CD4-positive, alpha-beta memory T cell (primary cell): Measurements from ENCODE around the gene HASPIN. TPM values are rescaled to one million over a fixed set of nuclear protein-coding genes. Genes with fewer than 3 reads are reported as not detected.
"Not testable (repeated sequence)": the region's sequence is repeated elsewhere in the genome, so short reads cannot be mapped to it uniquely, and the experiment has no call there.

ENCODE experiments used
- CTCF ChIA-PET: fragments of 350-600 bp; sonication (Branson Sonifier 250); formaldehyde crosslinking; loops from one replicate; lab custom pipeline; 2021; ENCODE audit warnings: inconsistent platforms; ENCODE audit not compliant: partially characterized antibody; lab: Charles Lee
- POLR2A ChIA-PET: fragments of 350-600 bp; sonication (Branson Sonifier 250); formaldehyde crosslinking; loops from one replicate; lab custom pipeline; 2021; ENCODE audit not compliant: partially characterized antibody; lab: Charles Lee
- DNase-seq, 5 donors: peaks; one replicate each; pipeline versions ENCODE4 v3.0.0 to v3.0.0-alpha.2; 2020 to 2022; ENCODE audit warnings: mixed read lengths in 1 of 5
- H3K27ac ChIP-seq: one replicate; pipeline ENCODE4 v1.7.0; 2013; ENCODE audit warnings: low read depth, low read length
- H3K27me3 ChIP-seq: 2 replicates; pipeline ENCODE4 v1.7.0; 2013; ENCODE audit warnings: mild to moderate bottlenecking, low read length, moderate library complexity; ENCODE audit not compliant: insufficient read depth
- H3K36me3 ChIP-seq: 2 replicates; pipeline ENCODE4 v1.7.0; 2013; ENCODE audit warnings: mild to moderate bottlenecking, low read length, moderate library complexity; ENCODE audit not compliant: insufficient read depth
- H3K4me1 ChIP-seq: 2 replicates; pipeline ENCODE4 v1.7.0; 2013; ENCODE audit warnings: mild to moderate bottlenecking, low read length, moderate library complexity; ENCODE audit not compliant: insufficient read depth
- H3K4me3 ChIP-seq, 2 donors: one replicate each; pipeline ENCODE4 v1.7.0; 2013; ENCODE audit warnings: low read length in 2 of 2, mild to moderate bottlenecking in 1 of 2
- H3K9me3 ChIP-seq, 2 donors: one replicate each; pipeline ENCODE4 v1.7.0; 2013; ENCODE audit warnings: low read length in 2 of 2, control low read depth in 1 of 2; ENCODE audit not compliant: control insufficient read depth in 1 of 2
- H3K27ac Mint-ChIP-seq, 7 donors: one replicate each; pipeline ENCODE4 v1.8.0; 2020 to 2021; ENCODE audit warnings: mixed read lengths in 7 of 7, mild to moderate bottlenecking in 6 of 7, inconsistent platforms in 3 of 7, moderate library complexity in 3 of 7
- H3K27me3 Mint-ChIP-seq, 2 donors: one replicate each; pipeline ENCODE4 v1.8.0; 2020 to 2021; ENCODE audit warnings: mixed read lengths in 2 of 2
- H3K36me3 Mint-ChIP-seq, 2 donors: one replicate each; pipeline ENCODE4 v1.8.0; 2020 to 2021; ENCODE audit warnings: mixed read lengths in 2 of 2, inconsistent platforms in 1 of 2, mild to moderate bottlenecking in 1 of 2
- H3K4me1 Mint-ChIP-seq, 4 donors: one replicate each; pipeline ENCODE4 v1.8.0; 2020 to 2021; ENCODE audit warnings: mixed read lengths in 4 of 4, mild to moderate bottlenecking in 1 of 4
- H3K4me3 Mint-ChIP-seq, 8 donors: one replicate each; pipeline ENCODE4 v1.8.0; 2020 to 2021; ENCODE audit warnings: mixed read lengths in 8 of 8, mild to moderate bottlenecking in 7 of 8, moderate library complexity in 6 of 8, inconsistent platforms in 3 of 8
- H3K9me3 Mint-ChIP-seq, 8 donors: one replicate each; pipeline ENCODE4 v1.8.0; 2020 to 2021; ENCODE audit warnings: mixed read lengths in 8 of 8, mild to moderate bottlenecking in 5 of 8, inconsistent platforms in 3 of 8, moderate library complexity in 1 of 8
- intact Hi-C: fragments of 100-400 bp; cut with micrococcal nuclease; formaldehyde crosslinking; loops from one replicate; pipeline ENCODE4 v1.15.1; 2023
- polyA plus RNA-seq, 2 donors: library from polyadenylated mRNA; unstranded; fragments of 300-500 nt; fragmentation: Illumina TruSeq; gene quantifications; one replicate each; pipeline ENCODE4 v1.2.3, GENCODE V29; 2021
- total RNA-seq, 2 experiments: library from RNA; stranded (reverse); gene quantifications; one replicate each; pipeline ENCODE4 v1.2.3, GENCODE V29; 2021

Gene HASPIN
- total and polyA plus RNA-seq, 4 experiments from 2014 or later: 0.28 to 0.41 (median 0.29) TPM; not detected in 1

GRCh38 chr17:3728099-3728498, 4.4 kb downstream of the HASPIN start:
- H3K4me3 Mint-ChIP-seq, POLR2A ChIA-PET, H3K36me3 Mint-ChIP-seq, H3K27ac ChIP-seq, H3K4me1 ChIP-seq, H3K27me3 Mint-ChIP-seq, H3K9me3 ChIP-seq, DNase-seq, H3K36me3 ChIP-seq, H3K27me3 ChIP-seq, H3K9me3 Mint-ChIP-seq, H3K4me3 ChIP-seq, H3K27ac Mint-ChIP-seq: not testable (repeated sequence)
- peaks cover 3 to 17% (median 9%) of the 10 kb centered on the region in 4 donors for H3K4me1 Mint-ChIP-seq
- intact Hi-C loops: loop anchor here (10.0 kb wide), 1 partner anchor 417 kb away; the partner anchor contains the start of genes CYB5D2 and ZZEF1
- CTCF ChIA-PET: interaction anchor here (0.7 to 4.7 kb wide), 4 partner anchors 10 to 116 kb away, joined by 3 to 27 read pairs (median 3); no protein-coding TSS in a partner anchor

- no peak for DNase-seq
- CTCF ChIA-PET: interaction anchor here (4.7 kb wide), 1 partner anchor 8 kb away, joined by 27 read pairs; no protein-coding TSS in a partner anchor
- Histone ChIP-seq H3K27ac (no peak overlapping the region), H3K4me3 (no peak overlapping the region), H3K9me3 (no peaks in the 10 kb centered on the region), H3K27me3 (no peaks in the 10 kb centered on the region), H3K36me3 (no peaks in the 10 kb centered on the region), H3K4me1 (peaks cover 1% of the 10 kb centered on the region)
- Mint-ChIP-seq H3K4me3 (no peak overlapping the region), H3K9me3 (no peaks in the 10 kb centered on the region), H3K27ac (no peak overlapping the region), H3K27me3 (no peaks in the 10 kb centered on the region), H3K4me1 (peaks cover 1 to 4% (median 3%) of the 10 kb centered on the region in 4 donors), H3K36me3 (no peaks in the 10 kb centered on the region)
- intact Hi-C loops: loop anchor here (10.0 kb wide), 2 partner anchors 275 to 415 kb away; partner anchors contain the start of genes CYB5D2 and ZZEF1
- POLR2A ChIA-PET: no interaction called here
Measured at GRCh38 chr17:3729881-3730280, 6.2 kb downstream of the HASPIN start.

- H3K4me1 ChIP-seq: no peaks in the 10 kb centered on the region
- no peak overlapping the region for H3K27ac Mint-ChIP-seq
- H3K36me3 ChIP-seq: no peaks in the 10 kb centered on the region
- H3K4me3 Mint-ChIP-seq: no peak overlapping the region
- H3K36me3 Mint-ChIP-seq: no peaks in the 10 kb centered on the region
- H3K4me1 Mint-ChIP-seq: peaks cover 0 to 1% (median 0%) of the 10 kb centered on the region in 4 donors
- no peaks in the 10 kb centered on the region for H3K9me3 Mint-ChIP-seq
- DNase-seq: no peak
- H3K27me3 Mint-ChIP-seq: no peaks in the 10 kb centered on the region
- no peak overlapping the region for H3K27ac ChIP-seq
- ChIA-PET CTCF (interaction anchor here (0.7 kb wide), 1 partner anchor 135 kb away, joined by 3 read pairs; no protein-coding TSS in a partner anchor), POLR2A (no interaction called here)
- H3K27me3 ChIP-seq: no peaks in the 10 kb centered on the region
- no peaks in the 10 kb centered on the region for H3K9me3 ChIP-seq
- no peak overlapping the region for H3K4me3 ChIP-seq
- intact Hi-C loops: loop anchor here (10.0 kb wide), 1 partner anchor 274 kb away; no protein-coding TSS in a partner anchor
Measured at GRCh38 chr17:3730881-3731429, 7.3 kb downstream of the HASPIN start.

GRCh38 chr17:3732210-3732621, 8.5 kb downstream of the HASPIN start:
- Mint-ChIP-seq H3K4me1 (no peaks in the 10 kb centered on the region), H3K27me3 (no peaks in the 10 kb centered on the region), H3K27ac (no peak overlapping the region), H3K36me3 (no peaks in the 10 kb centered on the region), H3K4me3 (no peak overlapping the region), H3K9me3 (no peaks in the 10 kb centered on the region)
- H3K4me1 ChIP-seq: no peaks in the 10 kb centered on the region
- H3K9me3 ChIP-seq: no peaks in the 10 kb centered on the region
- H3K27ac ChIP-seq: no peak overlapping the region
- ChIA-PET CTCF (interaction anchor here (1.9 to 9.4 kb wide), 2 partner anchors 49 to 94 kb away, joined by 6 to 333 read pairs; no protein-coding TSS in a partner anchor), POLR2A (no interaction called here)
- no peak overlapping the region for H3K4me3 ChIP-seq
- H3K27me3 ChIP-seq: no peaks in the 10 kb centered on the region
- intact Hi-C loops: loop anchor here (10.0 kb wide), 1 partner anchor 273 kb away; no protein-coding TSS in a partner anchor
- H3K36me3 ChIP-seq: no peaks in the 10 kb centered on the region
- no peak for DNase-seq

- H3K27me3 ChIP-seq, H3K4me3 Mint-ChIP-seq, H3K36me3 ChIP-seq, H3K36me3 Mint-ChIP-seq, POLR2A ChIA-PET, H3K27me3 Mint-ChIP-seq, H3K27ac ChIP-seq, H3K9me3 Mint-ChIP-seq, DNase-seq, H3K4me3 ChIP-seq, H3K9me3 ChIP-seq: not testable (repeated sequence)
- H3K27ac Mint-ChIP-seq: peak overlapping the region in 1 of 7 donors; percentile 68
- CTCF ChIA-PET: interaction anchor here (1.2 to 9.4 kb wide), 8 partner anchors 12 to 129 kb away, joined by 3 to 333 read pairs (median 16); partner anchors contain the start of genes HASPIN and NCBP3
- intact Hi-C loops: loop anchor here (10.0 kb wide), 1 partner anchor 270 kb away; no protein-coding TSS in a partner anchor
- peaks cover 14 to 25% (median 20%) of the 10 kb centered on the region in 4 donors for H3K4me1 Mint-ChIP-seq
- peaks cover 24% of the 10 kb centered on the region for H3K4me1 ChIP-seq
Measured at GRCh38 chr17:3734911-3735276, 11.2 kb downstream of the HASPIN start.

- H3K4me3 ChIP-seq: no peak overlapping the region
- no peak overlapping the region for H3K27ac Mint-ChIP-seq
- H3K4me3 Mint-ChIP-seq: no peak overlapping the region
- ChIA-PET POLR2A (interaction anchor here (0.6 to 5.7 kb wide), 2 partner anchors 92 to 111 kb away, joined by 3 to 41 read pairs; partner anchors contain the start of gene NCBP3), CTCF (interaction anchor here (0.9 to 9.4 kb wide), 12 partner anchors 12 to 128 kb away, joined by 3 to 333 read pairs (median 3); partner anchors contain the start of genes HASPIN and NCBP3)
- intact Hi-C loops: loop anchor here (10.0 kb wide), 1 partner anchor 269 kb away; no protein-coding TSS in a partner anchor
- no peak overlapping the region for H3K27ac ChIP-seq
- no peaks in the 10 kb centered on the region for H3K9me3 ChIP-seq
- H3K36me3 Mint-ChIP-seq: no peaks in the 10 kb centered on the region
- no peaks in the 10 kb centered on the region for H3K9me3 Mint-ChIP-seq
- no peaks in the 10 kb centered on the region for H3K36me3 ChIP-seq
- no peaks in the 10 kb centered on the region for H3K27me3 Mint-ChIP-seq
- no peaks in the 10 kb centered on the region for H3K27me3 ChIP-seq
- H3K4me1 ChIP-seq: peaks cover 30% of the 10 kb centered on the region
- DNase-seq: no peak
- peaks cover 17 to 31% (median 24%) of the 10 kb centered on the region in 4 donors for H3K4me1 Mint-ChIP-seq
Measured at GRCh38 chr17:3735515-3735914, 11.8 kb downstream of the HASPIN start.
